Esophagus squamous epithelium (tissue), 5 donors: ENCODE data around the gene DDAH1. TPM values are rescaled to one million over a fixed set of nuclear protein-coding genes. Genes with fewer than 3 reads are reported as not detected.

Experiments
- DNase-seq: peaks from one replicate; lab custom pipeline; 2025; lab: John Stamatoyannopoulos, UW
- H3K27ac ChIP-seq, 4 donors: fragments of 200-600 bp; sonication (generic); one replicate each; pipeline ENCODE4 v1.5.1; 2016 to 2019; ENCODE audit warnings: mild to moderate bottlenecking in 1 of 4
- H3K27me3 ChIP-seq, 4 donors: fragments of 200-600 bp; sonication (generic); 1 replicate in 3 of 4; 2 replicates in 1 of 4; pipeline versions ENCODE4 v1.5.1 to v1.6.0; 2017 to 2021; ENCODE audit warnings: antibody characterized with exemption in 1 of 4
- H3K36me3 ChIP-seq, 3 donors: fragments of 200-600 bp; sonication (generic); one replicate each; pipeline ENCODE4 v1.5.1; 2016 to 2019
- H3K4me1 ChIP-seq, 3 donors: fragments of 200-600 bp; sonication (generic); one replicate each; pipeline ENCODE4 v1.5.1; 2017 to 2019
- H3K4me3 ChIP-seq, 4 donors: fragments of 200-600 bp; sonication (generic); 1 replicate in 3 of 4; 2 replicates in 1 of 4; pipeline ENCODE4 v1.5.1; 2016 to 2019; ENCODE audit warnings: mild to moderate bottlenecking in 2 of 4, moderate library complexity in 1 of 4
- H3K9me3 ChIP-seq, 3 donors: fragments of 200-600 bp; sonication (generic); one replicate each; pipeline ENCODE4 v1.5.1; 2016 to 2019
- CTCF ChIP-seq, 6 experiments: fragments of 450-650 bp in 4 of 6; fragments of 200-600 bp in 2 of 6; sonication (generic) in 2 of 6; IDR thresholded peaks; one replicate each; pipeline ENCODE4 v1.5.1; 2016 to 2019; ENCODE audit warnings: antibody characterized with exemption in 6 of 6, mild to moderate bottlenecking in 4 of 6, moderate library complexity in 4 of 6
- POLR2A ChIP-seq, 4 donors: fragments of 450-650 bp; IDR thresholded peaks; one replicate each; pipeline ENCODE4 v1.6.1; 2017; ENCODE audit warnings: antibody characterized with exemption in 4 of 4, mild to moderate bottlenecking in 4 of 4, moderate library complexity in 3 of 4
- WGBS, 2 donors: methylation state at CpG; one replicate each; pipeline ENCODE4 v1.1.5; 2018; 5-methylcytosine and 5-hydroxymethylcytosine counted together
- intact Hi-C: fragments of 100-400 bp; cut with DNase I; formaldehyde crosslinking; loops from one replicate; pipeline ENCODE4 v1.15.0; 2022
- total RNA-seq, 4 donors: library from RNA; depleted of rRNA; stranded (reverse); fragments of >200 nt; gene quantifications; one replicate each; pipeline ENCODE4 v1.1.0, GENCODE V29; 2016
- donor health status: DM: yes; HTN: yes; CAD: no.

Gene DDAH1
- total RNA-seq, 4 donors from 2014 or later = 6.1 to 13.8 (median 11.5) TPM

- Histone ChIP-seq H3K4me1 (peaks cover 25 to 76% (median 42%) of the 10 kb centered on the region in 3 donors), H3K4me3 (peak overlapping the region; percentile 79 to 100 (median 91)), H3K27me3 (no peaks in the 10 kb centered on the region), H3K9me3 (no peaks in the 10 kb centered on the region), H3K27ac (peak overlapping the region; percentile 97 to 100 (median 99)), H3K36me3 (peaks cover 0 to 11% (median 0%) of the 10 kb centered on the region in 3 donors)
- DNase-seq = no peak
- WGBS, 2 donors = 55 to 62% methylated on average over 10 to 11 of the region's 11 CpGs
- intact Hi-C loops = no loop called here
- TF ChIP-seq POLR2A (IDR thresholded peaks at IDR 0.05) = no peak
- TF ChIP-seq CTCF (IDR thresholded peaks at IDR 0.05) = no peak
Measured at GRCh38 chr1:85276978-85277639, 187.8 kb downstream of the DDAH1 start.

GRCh38 chr1:85276215-85276977, 188.6 kb downstream of the DDAH1 start, which contains the start of gene BCL10:
BCL10 (minus strand) TSS chr1:85276632; CDS start chr1:85276352, 280 bp downstream.
- TF ChIP-seq CTCF (IDR thresholded peaks at IDR 0.05) (no peak), POLR2A (IDR thresholded peaks at IDR 0.05) (peak in 3 of 4 donors; percentile 86 to 96 (median 95))
- peaks cover 25 to 83% (median 42%) of the 10 kb centered on the region in 3 donors for H3K4me1 ChIP-seq
- no peaks in the 10 kb centered on the region for H3K9me3 ChIP-seq
- intact Hi-C loops = no loop called here
- DNase-seq = peak; percentile 87
- H3K27me3 ChIP-seq = no peaks in the 10 kb centered on the region
- H3K27ac ChIP-seq = peak within 1 kb of the TSS; percentile 97 to 100 (median 99)
- 0% methylated on average over 2 to 5 of the region's 78 CpGs for WGBS, 2 donors
- H3K36me3 ChIP-seq = peaks cover 0 to 18% (median 0%) of the 10 kb centered on the region in 3 donors
- H3K4me3 ChIP-seq = peak within 1 kb of the TSS; percentile 79 to 100 (median 91)

GRCh38 chr1:85275701-85276214, 189.2 kb downstream of the DDAH1 start:
- Histone ChIP-seq H3K27ac (peak overlapping the region; percentile 97 to 100 (median 99)), H3K36me3 (peaks cover 0 to 24% (median 0%) of the 10 kb centered on the region in 3 donors), H3K27me3 (no peaks in the 10 kb centered on the region), H3K4me1 (peaks cover 25 to 84% (median 42%) of the 10 kb centered on the region in 3 donors), H3K9me3 (no peaks in the 10 kb centered on the region), H3K4me3 (peak overlapping the region; percentile 79 to 100 (median 91))
- 0 to 5% methylated on average over 5 to 13 of the region's 13 CpGs for WGBS, 2 donors
- intact Hi-C loops = no loop called here
- no peak for DNase-seq
- TF ChIP-seq POLR2A (IDR thresholded peaks at IDR 0.05) (no peak), CTCF (IDR thresholded peaks at IDR 0.05) (no peak)

- Histone ChIP-seq H3K27me3 (no peaks in the 10 kb centered on the region), H3K27ac (peak overlapping the region; percentile 97 to 100 (median 99)), H3K4me1 (peaks cover 25 to 77% (median 37%) of the 10 kb centered on the region in 3 donors), H3K9me3 (no peaks in the 10 kb centered on the region), H3K36me3 (peaks cover 0 to 32% (median 0%) of the 10 kb centered on the region in 3 donors), H3K4me3 (peak overlapping the region; percentile 79 to 100 (median 91))
- DNase-seq = no peak
- TF ChIP-seq CTCF (IDR thresholded peaks at IDR 0.05) (no peak), POLR2A (IDR thresholded peaks at IDR 0.05) (peak in 1 of 4 donors; percentile 41)
- intact Hi-C loops = no loop called here
- 53 to 60% methylated on average over 1 of the region's 1 CpG for WGBS, 2 donors
Measured at GRCh38 chr1:85274969-85275453, 189.9 kb downstream of the DDAH1 start.
